ENCODE measurements around the gene P2RX6. TPM values are rescaled to one million over a fixed set of nuclear protein-coding genes. Genes with fewer than 3 reads are reported as not detected.
A peak's percentile ranks its signal among the peaks of the same experiment; 100 is the strongest.

P2RX6 gene
- total and polyA plus RNA-seq, 2 of the 4 experiments (the other 2 are of a cell fraction) = 0.90 to 1.6 TPM

DNA sequence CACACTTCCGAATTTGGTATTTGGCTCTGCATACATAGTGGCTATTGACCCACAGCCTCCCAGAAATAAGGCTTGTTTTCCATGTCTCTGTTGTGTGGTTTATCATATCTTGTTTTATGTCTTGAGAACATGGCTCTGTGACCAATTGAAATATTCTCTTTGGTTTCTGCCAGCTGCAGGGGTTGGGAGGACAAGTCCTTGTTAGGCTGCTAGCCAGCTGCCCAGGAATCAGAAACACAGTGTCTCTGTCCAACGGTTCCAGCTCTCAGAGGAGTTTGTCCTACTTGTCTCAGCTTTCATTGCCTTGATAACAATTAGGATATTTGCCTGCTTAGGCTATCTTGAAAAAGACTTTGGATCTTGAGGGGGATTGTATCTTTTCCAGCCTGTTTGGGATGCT, 23.4 kb downstream of the P2RX6 start:
- H2BK15ac ChIP-seq (ENCODE audit: low read depth, low read length) = peak overlapping the region; percentile 31; the same call in 2 of the 3 replicates
- DNase-seq (peak; percentile 40), ATAC-seq (ENCODE audit: low read depth) (peak; percentile 3; the same call in 1 of the 2 replicates)
- H2BK5ac ChIP-seq (ENCODE audit: low read depth, low read length, poor library complexity, severe bottlenecking) = peak overlapping the region; percentile 78
- H2AK5ac ChIP-seq (ENCODE audit: low read depth, low read length) = peak overlapping the region; percentile 33
- peak overlapping the region; percentile 44 for H3K4ac ChIP-seq (ENCODE audit: low read depth, low read length)
- TF ChIP-seq RFX5 (IDR thresholded peaks at IDR 0.05; ENCODE audit: low read depth, low read length) = no peak
- TF ChIP-seq CHD1 (IDR thresholded peaks at IDR 0.05; ENCODE audit: low read depth, low read length) = no peak
- TF ChIP-seq, protein P1, sequence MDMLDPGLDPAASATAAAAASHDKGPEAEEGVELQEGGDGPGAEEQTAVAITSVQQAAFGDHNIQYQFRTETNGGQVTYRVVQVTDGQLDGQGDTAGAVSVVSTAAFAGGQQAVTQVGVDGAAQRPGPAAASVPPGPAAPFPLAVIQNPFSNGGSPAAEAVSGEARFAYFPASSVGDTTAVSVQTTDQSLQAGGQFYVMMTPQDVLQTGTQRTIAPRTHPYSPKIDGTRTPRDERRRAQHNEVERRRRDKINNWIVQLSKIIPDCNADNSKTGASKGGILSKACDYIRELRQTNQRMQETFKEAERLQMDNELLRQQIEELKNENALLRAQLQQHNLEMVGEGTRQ (IDR thresholded peaks at IDR 0.05; ENCODE audit: low read depth, low read length) = no peak
- TF ChIP-seq POLR2A (IDR thresholded peaks at IDR 0.05; ENCODE audit: low read depth, low read length) = no peak
- TF ChIP-seq, protein P2, sequence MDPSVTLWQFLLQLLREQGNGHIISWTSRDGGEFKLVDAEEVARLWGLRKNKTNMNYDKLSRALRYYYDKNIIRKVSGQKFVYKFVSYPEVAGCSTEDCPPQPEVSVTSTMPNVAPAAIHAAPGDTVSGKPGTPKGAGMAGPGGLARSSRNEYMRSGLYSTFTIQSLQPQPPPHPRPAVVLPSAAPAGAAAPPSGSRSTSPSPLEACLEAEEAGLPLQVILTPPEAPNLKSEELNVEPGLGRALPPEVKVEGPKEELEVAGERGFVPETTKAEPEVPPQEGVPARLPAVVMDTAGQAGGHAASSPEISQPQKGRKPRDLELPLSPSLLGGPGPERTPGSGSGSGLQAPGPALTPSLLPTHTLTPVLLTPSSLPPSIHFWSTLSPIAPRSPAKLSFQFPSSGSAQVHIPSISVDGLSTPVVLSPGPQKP (IDR thresholded peaks at IDR 0.05; ENCODE audit: borderline replicate concordance, low read depth, low read length) = no peak
- no peak for TF ChIP-seq RCOR1 (IDR thresholded peaks at IDR 0.05; ENCODE audit: insufficient replicate concordance, low read length)
- no peak for TF ChIP-seq MXI1 (IDR thresholded peaks at IDR 0.05; ENCODE audit: borderline replicate concordance, low read depth, low read length)
- TF ChIP-seq MAFK (IDR thresholded peaks at IDR 0.05; ENCODE audit: low read depth, low read length) = no peak
- no peak for TF ChIP-seq BHLHE40 (IDR thresholded peaks at IDR 0.05; ENCODE audit: low read depth, low read length)
- H3K9me1 ChIP-seq (ENCODE audit: insufficient read depth, low read length) = peaks cover 6% of the 10 kb centered on the region; the same call in 1 of the 2 replicates
- H4K5ac ChIP-seq (ENCODE audit: low read depth, low read length) = peak overlapping the region; percentile 5
- dilution Hi-C loops (cut with HindIII; ENCODE audit: low sequenced_read_pairs, unreplicated experiment) = no loop called here
- H4K8ac ChIP-seq (ENCODE audit: low read depth in 2 of 2, low read length in 2 of 2) = peak overlapping the region; percentile 7 to 14; a peak in 2 of 4 replicates
- peak overlapping the region; percentile 29 for H4K91ac ChIP-seq (ENCODE audit: insufficient read depth, low read depth, low read length)
- ChIA-PET POLR2A (ENCODE audit: unreplicated experiment) (no interaction called here), CTCF (no interaction called here)
- H3K18ac ChIP-seq (ENCODE audit: low read depth, low read length) = peak overlapping the region; percentile 26
- no peak overlapping the region for H2AFZ ChIP-seq (replicated peaks; ENCODE audit: low read length, poor library complexity)
- no peak overlapping the region for H2AK9ac ChIP-seq (replicated peaks; ENCODE audit: low read depth, low read length, poor library complexity)
- H3K4me3 ChIP-seq (ENCODE audit: insufficient read depth, low read depth, low read length) = no peak overlapping the region
- no peaks in the 10 kb centered on the region for H3K79me1 ChIP-seq (ENCODE audit: low read depth in 1 of 2, low read length in 2 of 2)
- BruUV-seq (replicated peaks) = no TSS peak
- H4K20me1 ChIP-seq (ENCODE audit: insufficient read depth, low read length) = no peaks in the 10 kb centered on the region
- intact Hi-C loops (cut with micrococcal nuclease) = no loop called here
- peak overlapping the region; percentile 33; the same call in 1 of the 2 replicates for H3K56ac ChIP-seq (ENCODE audit: extremely low read depth, insufficient read depth, low read length)
- peak overlapping the region; percentile 75 for H3K27ac ChIP-seq (ENCODE audit: insufficient read depth, low read length)
- no peaks in the 10 kb centered on the region for H3K36me3 ChIP-seq (ENCODE audit: control insufficient read depth, insufficient read depth, low read length)
- WGBS, 2 experiments (ENCODE audit: extremely low coverage in 2 of 2, insufficient read length in 1 of 2) = no CpG with 5 or more reads among the region's 2 CpGs
- peaks cover under 1% of the 10 kb centered on the region; the same call in 1 of the 2 replicates for H3K27me3 ChIP-seq (ENCODE audit: control insufficient read depth, insufficient read depth, low read length)
- in situ Hi-C loops (cut with MboI; ENCODE audit: low sequenced_read_pairs) = no loop called here
- H3K4me2 ChIP-seq (ENCODE audit: low read depth, low read length) = no peak overlapping the region
- H2BK120ac ChIP-seq (ENCODE audit: low read depth, low read length) = peak overlapping the region; percentile 84
- H3K4me1 ChIP-seq (ENCODE audit: control insufficient read depth, insufficient read depth, low read length) = 0 out of 2 replicates have a peak, but pooled peaks cover 5% of the 10 kb centered on the region
- H3K9me3 ChIP-seq (ENCODE audit: control insufficient read depth, insufficient read depth, low read length) = no peaks in the 10 kb centered on the region
- peak overlapping the region; percentile 11; the same call in 1 of the 2 replicates for H3K23ac ChIP-seq (ENCODE audit: low read depth, low read length)
- H3K14ac ChIP-seq (replicated peaks; ENCODE audit: low read depth, low read length) = peak overlapping the region; percentile 64
- no peak overlapping the region for H3K9ac ChIP-seq (ENCODE audit: low read depth, low read length)
- peak overlapping the region; percentile 70 for H2BK20ac ChIP-seq (ENCODE audit: low read depth, low read length)
